GM19025 (cell line): ENCODE results near the gene DDT.
"Not testable (repeated sequence)": the region's sequence is repeated elsewhere in the genome, so short reads cannot be mapped to it uniquely, and the experiment has no call there.

ENCODE experiments used
- ATAC-seq: cut with Tn5 transposase; IDR thresholded peaks from one replicate; pipeline ENCODE4 v1.9.1; 2021; ENCODE audit warnings: mild to moderate bottlenecking, low read depth, moderate library complexity; ENCODE audit not compliant: unreplicated experiment

Gene DDT

DNA sequence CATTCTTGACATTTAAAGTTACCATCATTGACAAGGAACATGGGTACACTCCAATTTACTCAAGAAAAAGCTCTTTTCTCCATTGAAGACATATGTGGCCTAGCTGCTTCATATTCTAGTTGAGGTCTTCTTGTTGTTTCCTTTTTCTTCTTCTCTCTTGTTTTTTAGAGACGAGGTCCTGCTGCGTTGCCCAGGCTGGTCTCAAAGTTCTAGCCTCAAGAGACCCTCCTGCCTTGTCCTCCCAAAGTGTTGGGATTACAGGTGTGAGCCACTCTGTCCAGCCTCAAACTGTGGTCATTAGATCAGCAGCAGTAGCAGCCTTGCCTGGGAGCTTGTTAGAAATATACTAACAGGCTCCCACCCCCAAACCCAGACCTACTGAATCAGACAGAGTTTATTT is 18.8 kb upstream of the DDT start:
- ATAC-seq: not testable (repeated sequence)

DNA sequence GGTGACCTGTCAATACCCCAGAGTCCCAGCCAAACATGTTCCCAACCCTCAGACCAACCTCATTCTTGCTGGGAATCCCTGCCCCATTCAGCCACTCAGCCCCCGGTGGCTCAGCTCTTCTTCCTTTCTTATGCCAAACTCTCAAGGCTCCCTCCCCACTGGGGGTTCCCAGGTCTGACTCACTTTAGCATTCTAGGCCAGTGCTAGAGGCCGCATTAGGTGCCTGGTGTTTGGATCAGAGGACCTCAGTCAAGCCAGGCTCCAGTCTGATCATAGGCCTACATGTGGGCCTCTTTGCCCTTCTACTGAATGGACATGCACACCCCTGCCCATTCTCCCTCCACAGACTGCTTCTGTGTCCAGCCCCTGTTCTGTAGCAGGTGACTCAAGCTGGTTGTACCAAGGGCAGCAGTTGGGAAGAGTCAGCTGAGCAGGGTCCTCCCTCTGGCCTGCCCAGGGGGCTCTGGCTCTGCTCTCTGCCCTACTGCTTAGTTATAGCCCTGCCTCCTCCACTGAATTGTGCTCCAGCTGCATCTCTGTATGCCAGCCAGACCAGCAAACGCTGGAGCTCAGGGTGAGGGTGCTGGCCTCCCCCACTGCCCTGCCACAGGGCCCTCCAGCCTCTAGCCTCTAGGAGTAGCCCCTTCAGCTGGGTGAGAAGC is 15.5 kb upstream of the DDT start:
- not testable (repeated sequence) for ATAC-seq

DNA sequence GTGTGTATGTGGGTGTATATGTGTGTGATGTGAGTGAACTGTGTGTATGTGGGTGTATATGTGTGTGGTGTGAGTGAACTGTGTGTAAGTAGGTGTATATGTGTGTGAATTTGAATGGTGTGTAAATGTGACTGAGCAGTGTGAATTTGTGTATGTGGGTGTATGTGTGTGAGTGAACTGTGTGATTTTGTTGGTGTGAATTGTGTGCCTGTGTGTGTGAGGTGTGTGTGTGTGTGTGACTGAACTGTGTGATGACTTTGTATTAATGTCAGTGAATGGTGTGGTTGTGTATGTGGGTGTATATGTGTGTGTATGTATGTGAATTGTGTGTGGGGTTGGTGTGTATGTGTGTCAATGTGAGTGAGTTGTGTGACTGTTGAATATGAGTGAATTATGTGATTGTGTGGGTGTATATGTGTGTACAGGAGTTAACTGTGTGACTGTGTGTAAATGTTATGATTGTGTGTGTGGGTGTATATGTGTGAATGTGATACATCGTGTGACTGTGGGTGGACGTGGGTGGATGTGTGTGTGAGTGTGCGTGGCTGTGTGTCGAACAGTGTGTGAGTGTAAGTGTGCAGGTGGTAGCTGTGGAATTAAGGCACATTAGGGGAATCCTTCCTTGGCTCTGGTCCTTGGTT is 12.4 kb upstream of the DDT start:
- ATAC-seq: not testable (repeated sequence)

- ATAC-seq: not testable (repeated sequence)
Observed at GRCh38 chr22:23986089-23986488, 11.8 kb upstream of the DDT start.

GRCh38 chr22:23984430-23984829 is 10.2 kb upstream of the DDT start:
- ATAC-seq: no peak

DNA sequence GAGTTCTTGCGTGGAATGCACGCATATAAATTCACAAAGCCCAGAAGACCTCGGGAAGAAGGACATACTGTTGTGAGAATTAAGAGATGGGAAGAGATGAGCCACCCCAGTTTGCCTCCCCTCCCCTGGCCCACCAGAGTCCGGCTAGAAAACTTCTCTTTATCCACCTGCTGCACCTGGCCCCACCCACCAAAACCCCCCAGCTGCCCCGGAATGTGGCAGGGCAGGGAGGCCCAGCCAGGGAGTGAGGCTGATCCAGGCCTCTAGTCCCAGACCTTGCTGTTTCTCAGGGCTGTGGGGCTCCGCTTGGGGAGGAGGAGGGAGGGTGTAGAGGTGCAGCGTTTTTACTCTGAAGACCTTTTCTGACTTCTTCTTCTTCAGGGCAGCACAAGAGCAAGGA is 6.3 kb upstream of the DDT start:
- not testable (repeated sequence) for ATAC-seq

DNA sequence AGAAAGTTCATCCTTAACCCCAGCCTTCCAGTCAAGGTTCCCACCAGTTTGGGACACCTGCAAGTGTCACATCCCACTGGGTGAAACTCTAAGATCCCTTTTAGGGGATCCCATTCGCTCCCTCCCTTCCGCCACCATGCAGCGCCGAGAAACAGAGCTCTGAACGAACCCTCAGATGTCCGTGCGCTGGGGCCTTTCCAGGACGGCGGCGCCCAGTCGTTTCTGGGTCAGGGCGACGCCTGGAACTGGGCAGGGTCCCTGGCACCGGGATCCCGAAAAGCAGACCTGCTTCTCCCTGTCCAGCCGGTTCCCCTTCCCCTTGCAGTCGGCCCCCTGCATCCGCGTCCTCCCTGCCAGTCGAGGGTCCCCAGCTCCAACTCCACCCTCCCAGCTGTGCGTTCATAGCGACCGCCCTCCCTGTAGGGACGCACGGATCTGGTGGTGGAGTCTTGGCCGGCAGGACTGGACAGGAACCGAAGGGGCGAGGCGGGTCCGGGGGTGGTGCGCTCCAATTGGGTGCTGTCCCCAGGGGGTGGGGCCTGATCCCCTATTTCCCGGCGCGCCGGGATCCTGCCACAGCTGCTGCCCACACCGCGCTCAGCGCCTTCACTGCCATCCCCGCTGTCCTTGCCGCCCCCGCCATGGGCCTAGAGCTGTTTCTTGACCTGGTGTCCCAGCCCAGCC is 5.5 kb upstream of the DDT start, which contains the start of gene GSTT2:
GSTT2 (plus strand) TSS at position 578 of the 684 bp plus-strand sequence.
- not testable (repeated sequence) for ATAC-seq

DNA sequence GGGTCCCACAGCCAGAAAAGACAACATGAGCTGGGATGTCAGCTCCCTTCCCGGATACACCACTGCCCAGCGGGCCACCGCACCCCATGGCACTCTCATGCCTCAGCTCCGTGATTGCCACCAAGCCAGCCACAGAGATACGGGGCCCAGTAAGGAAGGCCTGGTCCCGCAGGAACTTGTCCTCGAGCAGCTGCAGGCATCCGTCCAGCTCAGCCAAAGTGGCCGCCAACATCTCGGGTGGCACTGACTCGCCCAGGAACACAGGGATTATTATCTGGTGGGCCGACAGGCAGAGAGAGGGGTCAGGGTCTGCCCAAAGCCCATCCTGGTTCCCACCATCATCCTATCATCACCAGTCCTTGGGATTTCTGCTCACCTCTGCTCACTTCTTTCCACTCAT is 3.1 kb upstream of the DDT start:
- ATAC-seq: not testable (repeated sequence)

GRCh38 chr22:23974836-23975352 is 653 bp upstream of the DDT start:
- ATAC-seq: peak; percentile 16

DNA sequence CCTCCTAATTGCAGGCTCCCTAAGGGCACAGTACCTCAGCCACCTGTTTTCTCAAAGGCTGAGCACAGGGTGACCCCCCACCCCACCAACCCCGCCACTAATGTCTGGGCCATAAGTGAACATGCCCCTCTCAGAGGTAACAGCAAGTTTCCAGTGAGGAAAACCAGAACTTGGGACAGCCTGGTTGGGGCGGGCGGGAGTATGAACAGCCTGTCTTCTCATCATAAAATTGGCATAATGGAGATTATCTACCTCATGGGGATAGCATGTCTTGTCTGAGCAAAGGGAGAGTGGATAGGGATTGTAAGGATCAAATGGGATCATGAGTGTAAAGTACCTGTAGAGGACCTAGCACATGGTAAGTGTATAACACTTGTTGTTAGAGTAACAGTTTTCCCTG is 2.3 kb downstream of the DDT start:
- not testable (repeated sequence) for ATAC-seq

GRCh38 chr22:23970816-23971486 is 3.3 kb downstream of the DDT start:
- ATAC-seq: no peak

GRCh38 chr22:23970201-23970641 is 4.0 kb downstream of the DDT start:
- no peak for ATAC-seq

- no peak for ATAC-seq
Observed at GRCh38 chr22:23969071-23969470, 5.2 kb downstream of the DDT start.

DNA sequence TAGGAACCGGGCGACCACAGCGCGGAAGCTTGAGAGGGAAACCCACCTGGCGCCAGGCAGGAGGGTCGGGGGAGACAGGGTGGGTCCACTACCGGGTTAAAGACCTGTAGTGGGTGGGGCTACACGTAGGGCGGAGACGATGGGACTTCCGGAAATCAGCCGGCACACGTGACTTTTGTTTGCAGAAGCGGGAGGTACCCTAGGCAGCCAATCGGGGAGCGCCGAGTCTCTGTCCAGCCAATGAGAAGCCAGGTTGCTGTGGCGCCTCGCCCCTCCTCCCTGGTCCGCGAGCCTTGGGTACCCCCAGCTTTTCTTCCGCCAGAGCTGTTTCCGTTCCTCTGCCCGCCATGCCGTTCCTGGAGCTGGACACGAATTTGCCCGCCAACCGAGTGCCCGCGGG is 7.7 kb downstream of the DDT start, which contains the start of gene DDTL:
DDTL (plus strand) TSS at position 321 of the 400 bp plus-strand sequence; CDS start at position 348, 27 bp downstream.
- peak; percentile 92 for ATAC-seq

GRCh38 chr22:23966094-23966493 is 8.1 kb downstream of the DDT start:
- ATAC-seq: not testable (repeated sequence)

DNA sequence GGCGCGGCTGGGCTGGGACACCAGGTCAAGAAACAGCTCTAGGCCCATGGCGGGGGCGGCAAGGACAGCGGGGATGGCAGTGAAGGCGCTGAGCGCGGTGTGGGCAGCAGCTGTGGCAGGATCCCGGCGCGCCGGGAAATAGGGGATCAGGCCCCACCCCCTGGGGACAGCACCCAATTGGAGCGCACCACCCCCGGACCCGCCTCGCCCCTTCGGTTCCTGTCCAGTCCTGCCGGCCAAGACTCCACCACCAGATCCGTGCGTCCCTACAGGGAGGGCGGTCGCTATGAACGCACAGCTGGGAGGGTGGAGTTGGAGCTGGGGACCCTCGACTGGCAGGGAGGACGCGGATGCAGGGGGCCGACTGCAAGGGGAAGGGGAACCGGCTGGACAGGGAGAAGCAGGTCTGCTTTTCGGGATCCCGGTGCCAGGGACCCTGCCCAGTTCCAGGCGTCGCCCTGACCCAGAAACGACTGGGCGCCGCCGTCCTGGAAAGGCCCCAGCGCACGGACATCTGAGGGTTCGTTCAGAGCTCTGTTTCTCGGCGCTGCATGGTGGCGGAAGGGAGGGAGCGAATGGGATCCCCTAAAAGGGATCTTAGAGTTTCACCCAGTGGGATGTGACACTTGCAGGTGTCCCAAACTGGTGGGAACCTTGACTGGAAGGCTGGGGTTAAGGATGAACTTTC is 13.0 kb downstream of the DDT start, which contains the start of gene GSTT2B:
GSTT2B (minus strand) TSS at position 112 of the 688 bp plus-strand sequence; CDS start at position 48, 64 bp downstream.
- ATAC-seq: not testable (repeated sequence)

DNA sequence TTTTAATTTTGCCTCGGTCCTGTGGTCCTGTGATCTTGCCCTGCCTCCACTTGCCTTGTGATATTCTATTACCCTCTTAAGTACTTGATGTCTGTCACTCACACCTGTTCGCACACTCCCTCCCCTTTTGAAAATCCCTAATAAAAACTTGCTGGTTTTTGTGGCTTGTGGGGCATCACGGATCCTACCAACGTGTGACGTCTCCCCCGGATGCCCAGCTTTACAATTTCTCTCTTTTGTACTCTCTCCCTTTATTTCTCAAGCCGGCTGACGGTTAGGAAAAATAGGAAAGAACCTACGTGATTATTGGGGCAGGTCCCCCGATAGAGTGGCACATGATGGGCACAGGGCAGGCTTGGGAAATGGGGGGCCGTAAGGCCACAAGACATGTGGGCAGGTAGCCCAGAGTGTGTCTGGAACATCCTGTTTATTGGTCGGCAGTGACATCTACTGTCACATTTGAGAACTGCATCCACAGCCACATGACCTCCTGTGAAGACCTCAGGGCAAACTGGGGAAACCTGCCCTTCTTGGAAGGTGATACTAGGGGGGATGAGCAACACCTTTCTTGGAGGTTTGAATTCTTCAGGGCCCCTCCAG is 17.8 kb downstream of the DDT start:
- not testable (repeated sequence) for ATAC-seq

DNA sequence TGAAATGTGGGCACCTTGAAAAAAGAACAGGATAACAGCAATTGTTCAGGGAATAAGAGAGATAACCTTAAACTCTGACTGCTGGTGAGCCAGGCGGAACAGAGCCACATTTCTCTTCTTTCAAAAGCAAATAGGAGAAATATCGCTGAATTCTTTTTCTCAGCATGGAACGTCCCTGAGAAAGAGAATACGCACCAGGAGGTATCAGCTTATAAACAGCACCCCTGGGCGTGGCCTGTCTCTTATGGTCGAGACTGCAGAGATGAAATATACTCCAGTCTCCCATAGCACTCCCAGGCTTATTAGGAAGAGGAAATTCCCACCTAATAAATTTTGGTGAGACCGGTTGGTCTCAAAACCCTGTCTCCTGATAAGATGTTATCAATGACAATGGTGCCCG is 18.4 kb downstream of the DDT start:
- ATAC-seq: not testable (repeated sequence)

- not testable (repeated sequence) for ATAC-seq
Observed at GRCh38 chr22:23954991-23955305, 19.3 kb downstream of the DDT start.
